Measurements from ENCODE around the gene DNALI1. TPM values are rescaled to one million over a fixed set of nuclear protein-coding genes. Genes with fewer than 3 reads are reported as not detected.

DNALI1 gene
- polyA plus RNA-seq, 1 donor from 2014 or later: 33.5 TPM

DNA sequence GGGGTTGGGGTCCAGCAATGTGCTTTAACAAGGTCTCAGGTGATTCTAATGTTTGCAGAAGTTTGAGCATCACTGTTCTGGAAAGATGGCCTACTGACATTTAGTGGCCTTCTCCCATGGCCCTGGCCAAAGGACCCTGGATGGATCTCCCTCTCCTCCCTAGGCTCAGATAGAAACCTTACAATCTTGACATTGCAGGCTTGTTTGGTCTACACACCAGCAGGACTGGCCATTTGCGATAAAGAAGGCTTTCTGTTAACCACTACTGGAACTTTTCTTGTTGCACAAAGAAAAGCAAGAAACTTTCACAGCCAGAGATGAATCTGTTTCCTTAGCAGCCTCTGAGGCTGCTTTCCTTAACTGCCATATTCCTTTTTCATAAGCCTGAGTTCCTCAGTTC lies 6.2 kb downstream of the DNALI1 start:
- H3K9me2 ChIP-seq (ENCODE audit: insufficient read depth, low read length): no peaks in the 10 kb centered on the region
- H3K79me2 ChIP-seq (replicated peaks; ENCODE audit: insufficient read depth, low read length): no peaks in the 10 kb centered on the region
- no peak overlapping the region for H2AFZ ChIP-seq (ENCODE audit: low read depth, low read length)
- no peaks in the 10 kb centered on the region for H3K27me3 ChIP-seq (ENCODE audit: insufficient read depth, low read depth, low read length)
- no peak overlapping the region for H3K4me2 ChIP-seq (ENCODE audit: low read length)
- H3K4me3 ChIP-seq (ENCODE audit: low read length): no peak overlapping the region
- TF ChIP-seq EZH2 (IDR thresholded peaks at IDR 0.05; ENCODE audit: borderline replicate concordance, insufficient read depth, low read length, poor library complexity, severe bottlenecking): no peak
- no peak for TF ChIP-seq POLR2AphosphoS5 (IDR thresholded peaks at IDR 0.05)
- no peaks in the 10 kb centered on the region for H3F3A ChIP-seq (ENCODE audit: insufficient read depth, low read length, poor library complexity, severe bottlenecking)
- peaks cover 3% of the 10 kb centered on the region for H3K36me3 ChIP-seq (ENCODE audit: insufficient read depth, low read length)
- H3K27ac ChIP-seq (ENCODE audit: low read length): no peak overlapping the region
- no peaks in the 10 kb centered on the region for H4K20me1 ChIP-seq (ENCODE audit: insufficient read depth)
- H3K9ac ChIP-seq (ENCODE audit: low read length): no peak overlapping the region
- H3K9me3 ChIP-seq (ENCODE audit: low read length): no peaks in the 10 kb centered on the region

- no peaks in the 10 kb centered on the region for H3K9me3 ChIP-seq (ENCODE audit: low read length)
- H3K9ac ChIP-seq (ENCODE audit: low read length): no peak overlapping the region
- H3K27ac ChIP-seq (ENCODE audit: low read length): no peak overlapping the region
- H3K79me2 ChIP-seq (replicated peaks; ENCODE audit: insufficient read depth, low read length): no peaks in the 10 kb centered on the region
- H3K4me2 ChIP-seq (ENCODE audit: low read length): no peak overlapping the region
- H4K20me1 ChIP-seq (ENCODE audit: insufficient read depth): no peaks in the 10 kb centered on the region
- no peaks in the 10 kb centered on the region for H3K9me2 ChIP-seq (ENCODE audit: insufficient read depth, low read length)
- H3F3A ChIP-seq (ENCODE audit: insufficient read depth, low read length, poor library complexity, severe bottlenecking): no peaks in the 10 kb centered on the region
- TF ChIP-seq, protein P1, sequence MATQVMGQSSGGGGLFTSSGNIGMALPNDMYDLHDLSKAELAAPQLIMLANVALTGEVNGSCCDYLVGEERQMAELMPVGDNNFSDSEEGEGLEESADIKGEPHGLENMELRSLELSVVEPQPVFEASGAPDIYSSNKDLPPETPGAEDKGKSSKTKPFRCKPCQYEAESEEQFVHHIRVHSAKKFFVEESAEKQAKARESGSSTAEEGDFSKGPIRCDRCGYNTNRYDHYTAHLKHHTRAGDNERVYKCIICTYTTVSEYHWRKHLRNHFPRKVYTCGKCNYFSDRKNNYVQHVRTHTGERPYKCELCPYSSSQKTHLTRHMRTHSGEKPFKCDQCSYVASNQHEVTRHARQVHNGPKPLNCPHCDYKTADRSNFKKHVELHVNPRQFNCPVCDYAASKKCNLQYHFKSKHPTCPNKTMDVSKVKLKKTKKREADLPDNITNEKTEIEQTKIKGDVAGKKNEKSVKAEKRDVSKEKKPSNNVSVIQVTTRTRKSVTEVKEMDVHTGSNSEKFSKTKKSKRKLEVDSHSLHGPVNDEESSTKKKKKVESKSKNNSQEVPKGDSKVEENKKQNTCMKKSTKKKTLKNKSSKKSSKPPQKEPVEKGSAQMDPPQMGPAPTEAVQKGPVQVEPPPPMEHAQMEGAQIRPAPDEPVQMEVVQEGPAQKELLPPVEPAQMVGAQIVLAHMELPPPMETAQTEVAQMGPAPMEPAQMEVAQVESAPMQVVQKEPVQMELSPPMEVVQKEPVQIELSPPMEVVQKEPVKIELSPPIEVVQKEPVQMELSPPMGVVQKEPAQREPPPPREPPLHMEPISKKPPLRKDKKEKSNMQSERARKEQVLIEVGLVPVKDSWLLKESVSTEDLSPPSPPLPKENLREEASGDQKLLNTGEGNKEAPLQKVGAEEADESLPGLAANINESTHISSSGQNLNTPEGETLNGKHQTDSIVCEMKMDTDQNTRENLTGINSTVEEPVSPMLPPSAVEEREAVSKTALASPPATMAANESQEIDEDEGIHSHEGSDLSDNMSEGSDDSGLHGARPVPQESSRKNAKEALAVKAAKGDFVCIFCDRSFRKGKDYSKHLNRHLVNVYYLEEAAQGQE (IDR thresholded peaks at IDR 0.05; ENCODE audit: borderline replicate concordance): no peak
- TF ChIP-seq EP300 (conservative IDR thresholded peaks at IDR 0.05; ENCODE audit: poor library complexity, severe bottlenecking): no peak
- peaks cover 11% of the 10 kb centered on the region for H3K36me3 ChIP-seq (ENCODE audit: insufficient read depth, low read length)
- no peaks in the 10 kb centered on the region for H3K27me3 ChIP-seq (ENCODE audit: insufficient read depth, low read depth, low read length)
- H2AFZ ChIP-seq (ENCODE audit: low read depth, low read length): no peak overlapping the region
- no peak overlapping the region for H3K4me3 ChIP-seq (ENCODE audit: low read length)
Observed at GRCh38 chr1:37564892-37565291, 8.2 kb downstream of the DNALI1 start.

GRCh38 chr1:37567023-37567422 lies 10.3 kb downstream of the DNALI1 start:
- no peaks in the 10 kb centered on the region for H3K27me3 ChIP-seq (ENCODE audit: insufficient read depth, low read depth, low read length)
- no peaks in the 10 kb centered on the region for H3K9me3 ChIP-seq (ENCODE audit: low read length)
- H3K9me2 ChIP-seq (ENCODE audit: insufficient read depth, low read length): no peaks in the 10 kb centered on the region
- no peaks in the 10 kb centered on the region for H3F3A ChIP-seq (ENCODE audit: insufficient read depth, low read length, poor library complexity, severe bottlenecking)
- H3K4me2 ChIP-seq (ENCODE audit: low read length): no peak overlapping the region
- no peak overlapping the region for H3K27ac ChIP-seq (ENCODE audit: low read length)
- H3K79me2 ChIP-seq (replicated peaks; ENCODE audit: insufficient read depth, low read length): no peaks in the 10 kb centered on the region
- no peak overlapping the region for H3K9ac ChIP-seq (ENCODE audit: low read length)
- no peak overlapping the region for H3K4me3 ChIP-seq (ENCODE audit: low read length)
- peaks cover 11% of the 10 kb centered on the region for H3K36me3 ChIP-seq (ENCODE audit: insufficient read depth, low read length)
- no peak overlapping the region for H2AFZ ChIP-seq (ENCODE audit: low read depth, low read length)
- TF ChIP-seq SMC3 (conservative IDR thresholded peaks at IDR 0.05; ENCODE audit: poor library complexity) (no peak), RAD21 (conservative IDR thresholded peaks at IDR 0.05) (no peak), EZH2 (IDR thresholded peaks at IDR 0.05; ENCODE audit: borderline replicate concordance, insufficient read depth, low read length, poor library complexity, severe bottlenecking) (no peak)
- no peaks in the 10 kb centered on the region for H4K20me1 ChIP-seq (ENCODE audit: insufficient read depth)

Data from neural cell (in vitro differentiated cells).